A673 (cell line): ENCODE measurements around the gene COMP. TPM values are rescaled to one million over a fixed set of nuclear protein-coding genes. Genes with fewer than 3 reads are reported as not detected.

Source experiments
- Bru-seq: library from RNA; stranded (reverse); fragments of 400-500 nt; gene quantifications from one replicate; lab custom pipeline; 2021; lab: Mats Ljungman, UMichigan
- BruChase-seq, 2 experiments: library from RNA; stranded (reverse); fragments of 400-500 nt; gene quantifications; one replicate each; lab custom pipeline; 2021; lab: Mats Ljungman, UMichigan
- BruUV-seq: library from RNA; stranded (reverse); fragments of 400-500 nt; replicated peaks from 2 replicates; lab custom pipeline; 2021; lab: Mats Ljungman, UMichigan
- CTCF ChIA-PET: fragments of 300-600 bp; sonication (Branson Sonifier 250); formaldehyde crosslinking; loops from one replicate; lab custom pipeline; 2022; ENCODE audit warnings: antibody characterized with exemption; lab: Charles Lee
- POLR2A ChIA-PET: fragments of 300-600 bp; sonication (Branson Sonifier 250); formaldehyde crosslinking; loops from one replicate; lab custom pipeline; 2022; ENCODE audit warnings: antibody characterized with exemption; ENCODE audit not compliant: low non-redundant PET; lab: Charles Lee
- DNase-seq: peaks from one replicate; pipeline ENCODE4 v3.0.0-alpha.2; 2015; ENCODE audit warnings: low spot score
- H3K27ac ChIP-seq: fragments of 200-600 bp; sonication (generic); 2 replicates; pipeline ENCODE4 v1.5.1; 2016; ENCODE audit warnings: mixed run types, low read depth, mild to moderate bottlenecking, mixed read lengths, antibody characterized with exemption, low read length; ENCODE audit not compliant: poor library complexity, severe bottlenecking
- H3K27me3 ChIP-seq: fragments of 200-600 bp; sonication (generic); replicated peaks from 2 replicates; pipeline ENCODE4 v1.6.1; 2017; ENCODE audit warnings: mixed run types, low read depth, mild to moderate bottlenecking, mixed read lengths, antibody characterized with exemption, low read length; ENCODE audit not compliant: insufficient read depth, poor library complexity
- H3K36me3 ChIP-seq: fragments of 200-600 bp; sonication (generic); 2 replicates; pipeline ENCODE4 v1.6.1; 2016; ENCODE audit warnings: mixed run types, mild to moderate bottlenecking, mixed read lengths, antibody characterized with exemption, low read length; ENCODE audit not compliant: insufficient read depth, poor library complexity, severe bottlenecking
- H3K4me1 ChIP-seq: fragments of 200-600 bp; sonication (generic); 2 replicates; pipeline ENCODE4 v1.6.1; 2017; ENCODE audit warnings: mixed run types, mild to moderate bottlenecking, mixed read lengths, antibody characterized with exemption, low read length; ENCODE audit not compliant: insufficient read depth, poor library complexity, severe bottlenecking
- H3K4me3 ChIP-seq: fragments of 200-600 bp; sonication (generic); 2 replicates; pipeline ENCODE4 v1.5.1; 2016; ENCODE audit warnings: low read depth, mixed run types, mild to moderate bottlenecking, mixed read lengths, low read length; ENCODE audit not compliant: poor library complexity, severe bottlenecking
- H3K9me3 ChIP-seq: fragments of 200-600 bp; sonication (generic); 2 replicates; pipeline ENCODE4 v1.6.1; 2016; ENCODE audit warnings: mixed run types, low read depth, mild to moderate bottlenecking, mixed read lengths, antibody characterized with exemption, low read length; ENCODE audit not compliant: poor library complexity, severe bottlenecking
- CTCF ChIP-seq: fragments of 300-800, 200-600 bp; sonication (generic); conservative IDR thresholded peaks from 2 replicates; pipeline ENCODE4 v1.5.1; 2017; ENCODE audit warnings: low read depth, mild to moderate bottlenecking, antibody characterized with exemption, low read length, moderate library complexity, mixed read lengths
- EZH2 ChIP-seq: fragments of 200-600 bp; sonication (generic); IDR thresholded peaks from 2 replicates; pipeline ENCODE4 v1.6.1; 2017; ENCODE audit warnings: borderline replicate concordance, low read depth, mild to moderate bottlenecking, mixed read lengths, antibody characterized with exemption, low read length; ENCODE audit not compliant: poor library complexity, severe bottlenecking
- intact Hi-C: fragments of 100-400 bp; cut with micrococcal nuclease; formaldehyde crosslinking; loops from one replicate; pipeline ENCODE4 v1.10.0; 2022; ENCODE audit not compliant: unreplicated experiment
- long read RNA-seq: library from polyadenylated mRNA; stranded (forward); transcript quantifications from one replicate; pipeline ENCODE4 v2.0.0, GENCODE V29; 2022
- total RNA-seq: library from RNA; stranded (reverse); gene quantifications from 2 replicates; pipeline ENCODE4 v1.2.3, GENCODE V29; 2021

COMP gene
- total RNA-seq (not detected in 2 replicates), Bru-seq, nascent RNA (not detected), BruChase-seq, experiment 1, labeled RNA remaining after a 2-hour chase (not detected), BruChase-seq, experiment 2, labeled RNA remaining after a 6-hour chase (not detected)
- long read RNA-seq = 0 reads

GRCh38 chr19:18790566-18791314, at the start of gene COMP:
Gene COMP (minus strand): TSS chr19:18791305. CDS start chr19:18791269, 36 bp downstream.
- H3K9me3 ChIP-seq = no peaks in the 10 kb centered on the region
- H3K4me1 ChIP-seq = peaks cover 6% of the 10 kb centered on the region
- H3K4me3 ChIP-seq = peak within 1 kb of the TSS; percentile 29
- no peaks in the 10 kb centered on the region for H3K36me3 ChIP-seq
- peaks cover 50% of the 10 kb centered on the region for H3K27me3 ChIP-seq
- intact Hi-C loops = no loop called here
- CTCF ChIA-PET = no interaction called here
- no peak for DNase-seq
- no TSS peak for BruUV-seq
- TF ChIP-seq CTCF (no peak), EZH2 (peak; percentile 98)
- no peak within 1 kb of the TSS for H3K27ac ChIP-seq
- POLR2A ChIA-PET = no interaction called here

- CTCF ChIA-PET = no interaction called here
- DNase-seq = no peak
Observed at GRCh38 chr19:18840288-18841267, 49.5 kb upstream of the COMP start.

More at GRCh38 chr19:18840288-18841267, 49.5 kb upstream of the COMP start:
- peaks cover 6% of the 10 kb centered on the region for H3K4me1 ChIP-seq
- TF ChIP-seq EZH2 (no peak), CTCF (no peak)
- H3K27ac ChIP-seq = no peak overlapping the region
- POLR2A ChIA-PET = interaction anchor here (0.6 kb wide), 1 partner anchor 1946 kb away, joined by 3 read pairs; no protein-coding TSS in a partner anchor
- H3K4me3 ChIP-seq = no peak overlapping the region
- H3K9me3 ChIP-seq = no peaks in the 10 kb centered on the region
- intact Hi-C loops = no loop called here
- BruUV-seq = no TSS peak
- H3K36me3 ChIP-seq = peaks cover 9% of the 10 kb centered on the region
- H3K27me3 ChIP-seq = no peaks in the 10 kb centered on the region
